HG02885 (cell line): ENCODE measurements around the gene SHB.

Source experiments
- ATAC-seq: cut with Tn5 transposase; IDR thresholded peaks from one replicate; pipeline ENCODE4 v1.9.1; 2021; ENCODE audit warnings: mild to moderate bottlenecking; ENCODE audit not compliant: unreplicated experiment, poor library complexity

Gene SHB

GRCh38 chr9:37925786-37926736, 143.0 kb downstream of the SHB start:
- ATAC-seq = no peak

GRCh38 chr9:37925006-37925405, 144.0 kb downstream of the SHB start:
- no peak for ATAC-seq

GRCh38 chr9:37924538-37924937, 144.5 kb downstream of the SHB start:
- ATAC-seq = no peak

GRCh38 chr9:37923796-37924427, 145.1 kb downstream of the SHB start:
- ATAC-seq = no peak

- ATAC-seq = no peak
Measured at GRCh38 chr9:37923118-37923795, 145.8 kb downstream of the SHB start.

GRCh38 chr9:37922363-37923117, 146.5 kb downstream of the SHB start:
- ATAC-seq = no peak

GRCh38 chr9:37921546-37922300, 147.3 kb downstream of the SHB start:
- no peak for ATAC-seq

GRCh38 chr9:37921168-37921510, 147.9 kb downstream of the SHB start:
- ATAC-seq = no peak

- ATAC-seq = peak; percentile 85
Measured at GRCh38 chr9:37920471-37921167, 148.4 kb downstream of the SHB start.

- no peak for ATAC-seq
Measured at GRCh38 chr9:37919956-37920335, 149.1 kb downstream of the SHB start.

GRCh38 chr9:37919246-37919955, 149.6 kb downstream of the SHB start:
- no peak for ATAC-seq

GRCh38 chr9:37918665-37919170, 150.3 kb downstream of the SHB start:
- no peak for ATAC-seq

- ATAC-seq = no peak
Measured at GRCh38 chr9:37917801-37918664, 151.0 kb downstream of the SHB start.

GRCh38 chr9:37917313-37917731, 151.7 kb downstream of the SHB start:
- no peak for ATAC-seq

GRCh38 chr9:37916471-37917312, 152.3 kb downstream of the SHB start:
- ATAC-seq = no peak

GRCh38 chr9:37915911-37916470, 153.0 kb downstream of the SHB start:
- no peak for ATAC-seq
